GM12892 (cell line): ENCODE results near the gene SLC25A25.

Experiments
- DNase-seq: peaks from one replicate; pipeline ENCODE4 v3.0.0; 2011; ENCODE audit not compliant: insufficient read length
- FAIRE-seq: peaks from 2 replicates; lab custom pipeline; 2011; peaks lifted over from hg19 to GRCh38; lab: Jason Lieb, UNC
- POLR2A ChIP-seq: IDR thresholded peaks from 2 replicates; pipeline ENCODE4 v1.6.1; 2011; ENCODE audit warnings: low read depth, low read length, control low read depth
- POLR2AphosphoS5 ChIP-seq: IDR thresholded peaks from 2 replicates; pipeline ENCODE4 v1.6.1; 2011; ENCODE audit warnings: low read depth, low read length, control low read depth
- TAF1 ChIP-seq: IDR thresholded peaks from 2 replicates; pipeline ENCODE4 v1.6.1; 2011; ENCODE audit warnings: low read depth, mild to moderate bottlenecking, control low read depth, low read length, borderline replicate concordance

Gene SLC25A25

GRCh38 chr9:128113526-128114325, 45.7 kb downstream of the SLC25A25 start:
- DNase-seq (no peak), FAIRE-seq (no peak)
- TF ChIP-seq POLR2A, result no peak

GRCh38 chr9:128114326-128115186, 46.5 kb downstream of the SLC25A25 start:
- FAIRE-seq (no peak), DNase-seq (no peak)
- no peak for TF ChIP-seq TAF1
- TF ChIP-seq POLR2A, result no peak
- no peak for TF ChIP-seq POLR2AphosphoS5

GRCh38 chr9:128115187-128116103, 47.4 kb downstream of the SLC25A25 start:
- DNase-seq, result peak; percentile 63
- FAIRE-seq, result no peak
- TF ChIP-seq POLR2AphosphoS5, result no peak

GRCh38 chr9:128116104-128117083, 48.4 kb downstream of the SLC25A25 start:
- TF ChIP-seq TAF1 (no peak), POLR2AphosphoS5 (no peak), POLR2A (no peak)
- FAIRE-seq (no peak), DNase-seq (no peak)

GRCh38 chr9:128117613-128118471, 49.8 kb downstream of the SLC25A25 start:
- TF ChIP-seq POLR2A, result no peak
- no peak for TF ChIP-seq POLR2AphosphoS5
- TF ChIP-seq TAF1, result no peak
- DNase-seq (peak; percentile 85), FAIRE-seq (peak; percentile 98)

- FAIRE-seq (no peak), DNase-seq (no peak)
- TF ChIP-seq POLR2AphosphoS5 (no peak), POLR2A (no peak), TAF1 (no peak)
Observed at GRCh38 chr9:128118472-128118857, 50.4 kb downstream of the SLC25A25 start.

GRCh38 chr9:128118971-128119665, 51.1 kb downstream of the SLC25A25 start:
- TF ChIP-seq POLR2AphosphoS5 (peak; percentile 63; the same call in 1 of the 2 replicates), POLR2A (no peak), TAF1 (no peak)
- no peak for FAIRE-seq

GRCh38 chr9:128120061-128120740, 52.2 kb downstream of the SLC25A25 start:
- DNase-seq (no peak), FAIRE-seq (no peak)
- no peak for TF ChIP-seq POLR2A
- TF ChIP-seq POLR2AphosphoS5, result 0 out of 2 replicates have a peak, but pooled peaks have one; percentile 16

More at GRCh38 chr9:128118971-128119665, 51.1 kb downstream of the SLC25A25 start:
- DNase-seq, result no peak
